Measurements from ENCODE around the gene KIAA1671.

- TF ChIP-seq CTCF (IDR thresholded peaks at IDR 0.05; ENCODE audit: insufficient read depth, low read length, poor library complexity, severe bottlenecking), result no peak
- no peak for TF ChIP-seq EZH2phosphoT487 (conservative IDR thresholded peaks at IDR 0.05; ENCODE audit: low read length)
Observed at GRCh38 chr22:25045159-25045558, 92.6 kb downstream of the KIAA1671 start.

All from SU-DHL-6 (cell line).